Measurements from ENCODE around the gene ARL4D. TPM values are rescaled to one million over a fixed set of nuclear protein-coding genes. Genes with fewer than 3 reads are reported as not detected.

ARL4D gene
- polyA plus RNA-seq, 1 donor from 2014 or later = 10.6 TPM

DNA sequence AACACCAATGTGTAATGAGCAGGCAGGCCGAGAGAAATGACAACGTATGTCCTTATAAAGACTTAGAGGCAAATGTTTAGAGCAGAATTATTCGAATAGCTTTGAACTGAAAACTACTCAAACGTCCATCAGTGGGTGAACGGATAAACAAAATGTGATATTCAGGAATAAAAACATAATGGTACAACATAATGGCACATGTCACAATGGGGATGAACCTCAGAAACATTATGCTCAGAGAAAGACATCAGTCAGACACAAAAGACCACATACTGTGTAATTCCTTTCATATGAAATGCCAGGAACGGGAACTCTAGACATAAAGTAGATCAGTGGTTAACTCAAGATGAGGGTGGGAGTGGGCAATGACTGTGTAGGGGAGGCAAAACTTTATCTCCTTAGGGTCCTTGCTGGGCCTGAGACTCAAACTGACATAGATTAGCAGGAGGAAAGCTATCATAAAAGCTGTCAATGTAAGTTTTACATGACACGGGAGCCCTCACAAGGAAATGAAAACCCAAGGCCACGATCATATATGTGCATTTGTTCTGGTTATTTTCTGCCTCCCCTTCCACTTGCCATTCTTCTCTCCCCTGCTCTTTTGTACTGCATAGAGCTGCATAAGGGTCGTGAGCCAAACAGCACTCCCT, 14.8 kb upstream of the ARL4D start:
- Histone ChIP-seq H3F3A (ENCODE audit: insufficient read depth, low read length, poor library complexity, severe bottlenecking) (peaks cover 3% of the 10 kb centered on the region), H3K9me3 (ENCODE audit: low read length) (no peaks in the 10 kb centered on the region), H3K9ac (ENCODE audit: low read length) (no peak overlapping the region), H3K27ac (ENCODE audit: low read length) (peak overlapping the region; percentile 8), H3K36me3 (ENCODE audit: insufficient read depth, low read length) (no peaks in the 10 kb centered on the region), H3K9me2 (ENCODE audit: insufficient read depth, low read length) (no peaks in the 10 kb centered on the region), H3K4me3 (ENCODE audit: low read length) (peak overlapping the region; percentile 11), H3K4me2 (ENCODE audit: low read length) (no peak overlapping the region), H3K27me3 (ENCODE audit: insufficient read depth, low read depth, low read length) (no peaks in the 10 kb centered on the region), H4K20me1 (ENCODE audit: insufficient read depth) (no peaks in the 10 kb centered on the region), H3K79me2 (replicated peaks; ENCODE audit: insufficient read depth, low read length) (no peaks in the 10 kb centered on the region), H2AFZ (ENCODE audit: low read depth, low read length) (no peak overlapping the region)
- no peak for TF ChIP-seq SMC3 (conservative IDR thresholded peaks at IDR 0.05; ENCODE audit: poor library complexity)
- TF ChIP-seq, protein P1, sequence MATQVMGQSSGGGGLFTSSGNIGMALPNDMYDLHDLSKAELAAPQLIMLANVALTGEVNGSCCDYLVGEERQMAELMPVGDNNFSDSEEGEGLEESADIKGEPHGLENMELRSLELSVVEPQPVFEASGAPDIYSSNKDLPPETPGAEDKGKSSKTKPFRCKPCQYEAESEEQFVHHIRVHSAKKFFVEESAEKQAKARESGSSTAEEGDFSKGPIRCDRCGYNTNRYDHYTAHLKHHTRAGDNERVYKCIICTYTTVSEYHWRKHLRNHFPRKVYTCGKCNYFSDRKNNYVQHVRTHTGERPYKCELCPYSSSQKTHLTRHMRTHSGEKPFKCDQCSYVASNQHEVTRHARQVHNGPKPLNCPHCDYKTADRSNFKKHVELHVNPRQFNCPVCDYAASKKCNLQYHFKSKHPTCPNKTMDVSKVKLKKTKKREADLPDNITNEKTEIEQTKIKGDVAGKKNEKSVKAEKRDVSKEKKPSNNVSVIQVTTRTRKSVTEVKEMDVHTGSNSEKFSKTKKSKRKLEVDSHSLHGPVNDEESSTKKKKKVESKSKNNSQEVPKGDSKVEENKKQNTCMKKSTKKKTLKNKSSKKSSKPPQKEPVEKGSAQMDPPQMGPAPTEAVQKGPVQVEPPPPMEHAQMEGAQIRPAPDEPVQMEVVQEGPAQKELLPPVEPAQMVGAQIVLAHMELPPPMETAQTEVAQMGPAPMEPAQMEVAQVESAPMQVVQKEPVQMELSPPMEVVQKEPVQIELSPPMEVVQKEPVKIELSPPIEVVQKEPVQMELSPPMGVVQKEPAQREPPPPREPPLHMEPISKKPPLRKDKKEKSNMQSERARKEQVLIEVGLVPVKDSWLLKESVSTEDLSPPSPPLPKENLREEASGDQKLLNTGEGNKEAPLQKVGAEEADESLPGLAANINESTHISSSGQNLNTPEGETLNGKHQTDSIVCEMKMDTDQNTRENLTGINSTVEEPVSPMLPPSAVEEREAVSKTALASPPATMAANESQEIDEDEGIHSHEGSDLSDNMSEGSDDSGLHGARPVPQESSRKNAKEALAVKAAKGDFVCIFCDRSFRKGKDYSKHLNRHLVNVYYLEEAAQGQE (IDR thresholded peaks at IDR 0.05; ENCODE audit: borderline replicate concordance) = peak; percentile 31
- TF ChIP-seq RAD21 (conservative IDR thresholded peaks at IDR 0.05) = no peak
- TF ChIP-seq EZH2 (IDR thresholded peaks at IDR 0.05; ENCODE audit: borderline replicate concordance, insufficient read depth, low read length, poor library complexity, severe bottlenecking) = no peak
- peak; percentile 92 for TF ChIP-seq POLR2AphosphoS5 (IDR thresholded peaks at IDR 0.05)
- TF ChIP-seq, protein P2, sequence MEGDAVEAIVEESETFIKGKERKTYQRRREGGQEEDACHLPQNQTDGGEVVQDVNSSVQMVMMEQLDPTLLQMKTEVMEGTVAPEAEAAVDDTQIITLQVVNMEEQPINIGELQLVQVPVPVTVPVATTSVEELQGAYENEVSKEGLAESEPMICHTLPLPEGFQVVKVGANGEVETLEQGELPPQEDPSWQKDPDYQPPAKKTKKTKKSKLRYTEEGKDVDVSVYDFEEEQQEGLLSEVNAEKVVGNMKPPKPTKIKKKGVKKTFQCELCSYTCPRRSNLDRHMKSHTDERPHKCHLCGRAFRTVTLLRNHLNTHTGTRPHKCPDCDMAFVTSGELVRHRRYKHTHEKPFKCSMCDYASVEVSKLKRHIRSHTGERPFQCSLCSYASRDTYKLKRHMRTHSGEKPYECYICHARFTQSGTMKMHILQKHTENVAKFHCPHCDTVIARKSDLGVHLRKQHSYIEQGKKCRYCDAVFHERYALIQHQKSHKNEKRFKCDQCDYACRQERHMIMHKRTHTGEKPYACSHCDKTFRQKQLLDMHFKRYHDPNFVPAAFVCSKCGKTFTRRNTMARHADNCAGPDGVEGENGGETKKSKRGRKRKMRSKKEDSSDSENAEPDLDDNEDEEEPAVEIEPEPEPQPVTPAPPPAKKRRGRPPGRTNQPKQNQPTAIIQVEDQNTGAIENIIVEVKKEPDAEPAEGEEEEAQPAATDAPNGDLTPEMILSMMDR (IDR thresholded peaks at IDR 0.05; ENCODE audit: poor library complexity, severe bottlenecking) = no peak
- no peak for TF ChIP-seq TAF1 (IDR thresholded peaks at IDR 0.05; ENCODE audit: low read depth)
- no peak for TF ChIP-seq MXI1 (conservative IDR thresholded peaks at IDR 0.05; ENCODE audit: poor library complexity, severe bottlenecking)
- peak; percentile 93 for TF ChIP-seq EP300 (conservative IDR thresholded peaks at IDR 0.05; ENCODE audit: poor library complexity, severe bottlenecking)

DNA sequence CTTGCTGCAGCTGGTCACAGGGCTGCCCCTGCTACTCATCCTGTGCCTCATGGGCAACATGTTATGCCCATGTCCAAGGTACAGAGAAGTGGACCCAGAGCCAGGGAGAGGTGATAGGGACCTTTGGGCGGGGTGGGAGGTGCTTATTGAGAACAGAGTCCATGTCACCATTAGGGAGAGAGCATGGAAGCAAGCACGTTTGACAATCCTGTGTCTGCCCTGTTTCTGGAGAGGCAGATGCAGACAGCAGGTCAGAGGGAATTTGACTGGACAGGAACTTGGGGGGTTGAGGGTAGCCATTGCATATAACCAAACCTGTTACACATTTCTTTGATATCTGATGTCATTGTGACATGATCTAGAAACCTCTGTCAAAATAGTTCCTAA, 14.3 kb upstream of the ARL4D start:
- Histone ChIP-seq H3K9ac (ENCODE audit: low read length) (no peak overlapping the region), H3K4me2 (ENCODE audit: low read length) (no peak overlapping the region), H3K79me2 (replicated peaks; ENCODE audit: insufficient read depth, low read length) (no peaks in the 10 kb centered on the region), H2AFZ (ENCODE audit: low read depth, low read length) (no peak overlapping the region), H3K9me2 (ENCODE audit: insufficient read depth, low read length) (no peaks in the 10 kb centered on the region), H3K27ac (ENCODE audit: low read length) (no peak overlapping the region), H3K36me3 (ENCODE audit: insufficient read depth, low read length) (no peaks in the 10 kb centered on the region), H4K20me1 (ENCODE audit: insufficient read depth) (no peaks in the 10 kb centered on the region), H3F3A (ENCODE audit: insufficient read depth, low read length, poor library complexity, severe bottlenecking) (peaks cover 5% of the 10 kb centered on the region), H3K27me3 (ENCODE audit: insufficient read depth, low read depth, low read length) (no peaks in the 10 kb centered on the region), H3K4me3 (ENCODE audit: low read length) (peak overlapping the region; percentile 11), H3K9me3 (ENCODE audit: low read length) (no peaks in the 10 kb centered on the region)
- TF ChIP-seq TAF1 (IDR thresholded peaks at IDR 0.05; ENCODE audit: low read depth) (no peak), MXI1 (conservative IDR thresholded peaks at IDR 0.05; ENCODE audit: poor library complexity, severe bottlenecking) (no peak), EZH2 (IDR thresholded peaks at IDR 0.05; ENCODE audit: borderline replicate concordance, insufficient read depth, low read length, poor library complexity, severe bottlenecking) (no peak), RAD21 (conservative IDR thresholded peaks at IDR 0.05) (no peak), SMC3 (conservative IDR thresholded peaks at IDR 0.05; ENCODE audit: poor library complexity) (no peak), EP300 (conservative IDR thresholded peaks at IDR 0.05; ENCODE audit: poor library complexity, severe bottlenecking) (no peak), POLR2AphosphoS5 (IDR thresholded peaks at IDR 0.05) (no peak)
- TF ChIP-seq, protein P1 (IDR thresholded peaks at IDR 0.05; ENCODE audit: borderline replicate concordance) = no peak
- TF ChIP-seq, protein P2 (IDR thresholded peaks at IDR 0.05; ENCODE audit: poor library complexity, severe bottlenecking) = no peak
